NB4 (cell line): ENCODE measurements around the gene DAGLA.
A peak's percentile ranks its signal among the peaks of the same experiment; 100 is the strongest.

Source experiments
- DNase-seq: peaks from one replicate; pipeline ENCODE4 v3.0.0; 2010; ENCODE audit warnings: low read depth
- H3K4me3 ChIP-seq: one replicate; pipeline ENCODE4 v1.5.1; 2011; ENCODE audit warnings: mild to moderate bottlenecking, low read depth, low read length, moderate library complexity
- MYC ChIP-seq: IDR thresholded peaks from 2 replicates; pipeline ENCODE4 v1.6.1; 2011; ENCODE audit warnings: low read depth, low read length
- POLR2A ChIP-seq: IDR thresholded peaks from 2 replicates; pipeline ENCODE4 v1.6.1; 2011; ENCODE audit warnings: mild to moderate bottlenecking; ENCODE audit not compliant: insufficient read length; ENCODE audit errors: extremely low read depth
- TF ChIP-seq, protein P1 (sequence below): IDR thresholded peaks from 2 replicates; pipeline ENCODE4 v1.6.1; 2011; ENCODE audit warnings: low read depth, low read length
- TF ChIP-seq, protein P2 (sequence below): IDR thresholded peaks from one replicate; pipeline ENCODE4 v1.5.1; 2012; ENCODE audit warnings: low read depth, low read length

DAGLA gene

DNA sequence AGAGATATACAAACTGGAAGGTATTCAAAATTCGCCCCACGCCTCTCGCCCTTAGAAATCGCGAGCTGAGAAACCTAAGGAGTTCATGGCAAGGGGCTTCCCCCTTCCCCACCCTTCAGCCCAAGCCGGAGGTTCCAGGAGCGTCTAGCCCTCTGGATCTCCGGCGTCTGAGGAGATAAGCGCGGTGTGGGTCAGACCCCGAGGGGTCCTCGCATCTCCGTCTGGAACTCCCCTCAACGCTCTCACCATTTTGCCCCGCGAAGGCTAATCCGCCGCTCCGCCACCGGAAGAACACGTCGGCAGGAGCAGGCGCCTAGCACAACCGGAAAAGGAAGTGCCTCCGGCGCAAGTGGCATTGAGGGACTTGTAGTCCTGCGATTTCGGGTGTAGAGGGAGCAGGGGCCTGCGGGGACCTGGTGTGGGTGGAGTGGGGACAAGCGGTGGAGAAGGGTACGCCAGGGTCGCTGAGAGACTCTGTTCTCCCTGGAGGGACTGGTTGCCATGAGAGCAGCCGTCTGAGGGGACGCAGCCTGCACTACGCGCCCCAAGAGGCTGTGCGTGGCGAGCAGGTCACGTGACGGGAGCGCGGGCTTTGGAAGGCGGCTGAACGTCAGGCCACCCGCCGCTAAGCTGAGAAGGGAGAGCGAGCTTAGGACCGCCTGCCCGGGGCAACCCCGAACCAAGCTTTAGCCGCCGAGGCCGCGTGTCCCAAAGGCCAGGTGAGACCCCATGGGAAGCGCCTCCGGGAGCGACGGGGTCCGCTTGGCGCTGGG is 112.3 kb downstream of the DAGLA start, which contains the start of the genes FEN1 and TMEM258:
TSS of gene FEN1 (plus strand) at position 602 of the 773 bp plus-strand sequence. CDS start 2,451 bp downstream, outside the sequence.
TSS of gene TMEM258 (minus strand) at position 290 of the 773 bp plus-strand sequence. CDS start at position 249, 41 bp downstream.
- H3K4me3 ChIP-seq: peak within 1 kb of the TSS; percentile 88
- TF ChIP-seq, protein P1, sequence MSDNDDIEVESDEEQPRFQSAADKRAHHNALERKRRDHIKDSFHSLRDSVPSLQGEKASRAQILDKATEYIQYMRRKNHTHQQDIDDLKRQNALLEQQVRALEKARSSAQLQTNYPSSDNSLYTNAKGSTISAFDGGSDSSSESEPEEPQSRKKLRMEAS: peak; percentile 91
- peak; percentile 72 for TF ChIP-seq MYC
- TF ChIP-seq, protein P2, sequence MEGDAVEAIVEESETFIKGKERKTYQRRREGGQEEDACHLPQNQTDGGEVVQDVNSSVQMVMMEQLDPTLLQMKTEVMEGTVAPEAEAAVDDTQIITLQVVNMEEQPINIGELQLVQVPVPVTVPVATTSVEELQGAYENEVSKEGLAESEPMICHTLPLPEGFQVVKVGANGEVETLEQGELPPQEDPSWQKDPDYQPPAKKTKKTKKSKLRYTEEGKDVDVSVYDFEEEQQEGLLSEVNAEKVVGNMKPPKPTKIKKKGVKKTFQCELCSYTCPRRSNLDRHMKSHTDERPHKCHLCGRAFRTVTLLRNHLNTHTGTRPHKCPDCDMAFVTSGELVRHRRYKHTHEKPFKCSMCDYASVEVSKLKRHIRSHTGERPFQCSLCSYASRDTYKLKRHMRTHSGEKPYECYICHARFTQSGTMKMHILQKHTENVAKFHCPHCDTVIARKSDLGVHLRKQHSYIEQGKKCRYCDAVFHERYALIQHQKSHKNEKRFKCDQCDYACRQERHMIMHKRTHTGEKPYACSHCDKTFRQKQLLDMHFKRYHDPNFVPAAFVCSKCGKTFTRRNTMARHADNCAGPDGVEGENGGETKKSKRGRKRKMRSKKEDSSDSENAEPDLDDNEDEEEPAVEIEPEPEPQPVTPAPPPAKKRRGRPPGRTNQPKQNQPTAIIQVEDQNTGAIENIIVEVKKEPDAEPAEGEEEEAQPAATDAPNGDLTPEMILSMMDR: no peak
- peak; percentile 96 for TF ChIP-seq POLR2A
- peak; percentile 95 for DNase-seq

DNA sequence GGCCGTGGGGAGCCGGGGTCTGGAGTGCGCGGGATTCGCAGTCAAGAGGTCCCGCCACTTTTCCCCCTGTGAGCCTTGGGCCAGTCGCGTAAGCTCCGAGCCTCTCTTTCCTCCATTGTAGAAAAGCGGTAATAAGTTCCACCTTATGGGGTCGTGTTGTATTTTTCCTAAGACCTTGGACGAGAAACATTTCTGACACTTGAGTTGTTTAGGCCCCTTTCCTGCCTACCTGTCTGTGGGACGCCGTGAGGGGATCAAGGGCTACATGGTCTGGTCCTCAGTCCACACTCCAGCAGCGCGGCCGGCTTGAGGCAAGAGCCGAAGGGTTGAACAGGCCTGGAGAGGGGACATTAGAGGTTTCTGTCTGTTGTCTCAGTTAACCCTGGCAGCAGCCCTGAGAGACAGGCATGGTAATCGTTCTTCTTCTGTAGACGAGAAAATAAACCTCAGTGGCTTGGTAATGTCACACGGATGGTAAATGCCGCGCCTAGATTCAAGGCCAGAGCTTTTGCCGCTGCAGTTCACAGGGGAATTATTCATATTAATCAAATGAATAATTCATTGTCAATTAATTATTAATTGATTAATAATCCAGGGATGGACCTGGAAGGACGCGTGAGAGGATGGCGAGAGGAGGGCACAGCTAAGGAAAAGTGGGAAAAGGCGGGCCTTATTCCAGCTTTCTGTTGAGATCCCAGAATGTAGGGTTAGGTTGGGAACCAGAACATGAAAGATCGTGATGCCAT is 113.1 kb downstream of the DAGLA start:
- peak overlapping the region; percentile 88 for H3K4me3 ChIP-seq
- peak; percentile 48 for DNase-seq
- TF ChIP-seq MYC (no peak), POLR2A (no peak)
- TF ChIP-seq, protein P1: no peak
- TF ChIP-seq, protein P2: no peak

- no peak for DNase-seq
- TF ChIP-seq, protein P2: no peak
- no peak for TF ChIP-seq MYC
- peak overlapping the region; percentile 88 for H3K4me3 ChIP-seq
These were observed 113.6 kb downstream of the DAGLA start for GRCh38 chr11:61793829-61794204.

GRCh38 chr11:61794579-61794978 is 114.4 kb downstream of the DAGLA start:
- TF ChIP-seq POLR2A (no peak), MYC (no peak)
- TF ChIP-seq, protein P1: no peak
- TF ChIP-seq, protein P2: no peak
- DNase-seq: no peak
- peak overlapping the region; percentile 88 for H3K4me3 ChIP-seq

DNA sequence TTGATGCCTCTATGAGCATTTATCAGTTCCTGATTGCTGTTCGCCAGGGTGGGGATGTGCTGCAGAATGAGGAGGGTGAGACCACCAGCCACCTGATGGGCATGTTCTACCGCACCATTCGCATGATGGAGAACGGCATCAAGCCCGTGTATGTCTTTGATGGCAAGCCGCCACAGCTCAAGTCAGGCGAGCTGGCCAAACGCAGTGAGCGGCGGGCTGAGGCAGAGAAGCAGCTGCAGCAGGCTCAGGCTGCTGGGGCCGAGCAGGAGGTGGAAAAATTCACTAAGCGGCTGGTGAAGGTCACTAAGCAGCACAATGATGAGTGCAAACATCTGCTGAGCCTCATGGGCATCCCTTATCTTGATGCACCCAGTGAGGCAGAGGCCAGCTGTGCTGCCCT is 115.3 kb downstream of the DAGLA start:
- H3K4me3 ChIP-seq: no peak overlapping the region
- no peak for TF ChIP-seq MYC
- TF ChIP-seq, protein P2: no peak
- TF ChIP-seq POLR2A: no peak
- TF ChIP-seq, protein P1: no peak
- no peak for DNase-seq
